Immature natural killer cell (primary cell): ENCODE data around the gene TRIP12. TPM values are rescaled to one million over a fixed set of nuclear protein-coding genes. Genes with fewer than 3 reads are reported as not detected.
"Not testable (repeated sequence)": the region's sequence is repeated elsewhere in the genome, so short reads cannot be mapped to it uniquely, and the experiment has no call there.

Experiments
- DNase-seq, 3 donors: peaks; one replicate each; pipeline ENCODE4 v3.0.0; 2022; ENCODE audit warnings: mixed read lengths in 1 of 3
- H3K27ac Mint-ChIP-seq, 6 donors: one replicate each; pipeline ENCODE4 v1.8.0; 2020; ENCODE audit warnings: mixed read lengths in 6 of 6, mild to moderate bottlenecking in 5 of 6, inconsistent platforms in 4 of 6, moderate library complexity in 3 of 6
- H3K27me3 Mint-ChIP-seq, 3 donors: one replicate each; pipeline ENCODE4 v1.8.0; 2020 to 2021; ENCODE audit warnings: low read depth in 3 of 3, mild to moderate bottlenecking in 3 of 3, mixed read lengths in 3 of 3, moderate library complexity in 3 of 3, inconsistent platforms in 1 of 3
- H3K36me3 Mint-ChIP-seq, 3 donors: one replicate each; pipeline ENCODE4 v1.8.0; 2020; ENCODE audit warnings: mixed read lengths in 3 of 3, inconsistent platforms in 2 of 3, mild to moderate bottlenecking in 2 of 3
- H3K4me1 Mint-ChIP-seq, 2 donors: one replicate each; pipeline ENCODE4 v1.8.0; 2020; ENCODE audit warnings: inconsistent platforms in 2 of 2, mild to moderate bottlenecking in 2 of 2, mixed read lengths in 2 of 2, moderate library complexity in 1 of 2
- H3K4me3 Mint-ChIP-seq, 5 donors: one replicate each; pipeline ENCODE4 v1.8.0; 2020; ENCODE audit warnings: mild to moderate bottlenecking in 5 of 5, mixed read lengths in 5 of 5, inconsistent platforms in 3 of 5, moderate library complexity in 3 of 5
- H3K9me3 Mint-ChIP-seq, 6 donors: one replicate each; pipeline ENCODE4 v1.8.0; 2020; ENCODE audit warnings: mild to moderate bottlenecking in 6 of 6, mixed read lengths in 6 of 6, inconsistent platforms in 4 of 6, moderate library complexity in 3 of 6
- polyA plus RNA-seq, 3 donors: library from polyadenylated mRNA; unstranded; fragments of 300-500 nt; fragmentation: Illumina TruSeq; gene quantifications; one replicate each; pipeline ENCODE4 v1.2.3, GENCODE V29; 2021

TRIP12 gene
- polyA plus RNA-seq, 3 donors from 2014 or later = 13.5 to 69.4 (median 26.0) TPM

GRCh38 chr2:229909090-229909489 lies 12.7 kb downstream of the TRIP12 start:
- peaks cover 0 to 2% (median 0%) of the 10 kb centered on the region in 3 donors for H3K27me3 Mint-ChIP-seq
- no peak for DNase-seq
- H3K36me3 Mint-ChIP-seq = peaks cover 4 to 17% (median 9%) of the 10 kb centered on the region in 3 donors
- H3K27ac Mint-ChIP-seq = peak overlapping the region in 2 of 6 donors; percentile 60 to 72
- H3K4me3 Mint-ChIP-seq = no peak overlapping the region
- no peaks in the 10 kb centered on the region for H3K9me3 Mint-ChIP-seq
- peaks cover 60 to 81% of the 10 kb centered on the region in 2 donors for H3K4me1 Mint-ChIP-seq

- peaks cover 0 to 2% (median 0%) of the 10 kb centered on the region in 3 donors for H3K27me3 Mint-ChIP-seq
- peak overlapping the region; percentile 9 to 67 (median 31) for H3K27ac Mint-ChIP-seq
- H3K4me1 Mint-ChIP-seq = peaks cover 52 to 71% of the 10 kb centered on the region in 2 donors
These were observed 16.2 kb downstream of the TRIP12 start for GRCh38 chr2:229905601-229906000.

GRCh38 chr2:229903037-229903436 lies 18.8 kb downstream of the TRIP12 start:
- peaks cover 56 to 82% of the 10 kb centered on the region in 2 donors for H3K4me1 Mint-ChIP-seq
- DNase-seq = no peak
- H3K9me3 Mint-ChIP-seq = no peaks in the 10 kb centered on the region
- H3K27ac Mint-ChIP-seq = peak overlapping the region in 2 of 6 donors; percentile 22 to 31
- H3K36me3 Mint-ChIP-seq = peaks cover 8 to 14% (median 12%) of the 10 kb centered on the region in 3 donors
- no peaks in the 10 kb centered on the region for H3K27me3 Mint-ChIP-seq
- no peak overlapping the region for H3K4me3 Mint-ChIP-seq

More at GRCh38 chr2:229905601-229906000, 16.2 kb downstream of the TRIP12 start:
- H3K9me3 Mint-ChIP-seq = no peaks in the 10 kb centered on the region
- DNase-seq = no peak
- H3K4me3 Mint-ChIP-seq = peak overlapping the region in 2 of 5 donors; percentile 7 to 9
- peaks cover 11 to 17% (median 14%) of the 10 kb centered on the region in 3 donors for H3K36me3 Mint-ChIP-seq

- H3K4me3 Mint-ChIP-seq = no peak overlapping the region
These were observed 20.0 kb downstream of the TRIP12 start for GRCh38 chr2:229901819-229902218.

GRCh38 chr2:229900514-229900913 lies 21.3 kb downstream of the TRIP12 start:
- H3K36me3 Mint-ChIP-seq, H3K4me3 Mint-ChIP-seq: not testable (repeated sequence)

More at GRCh38 chr2:229901819-229902218, 20.0 kb downstream of the TRIP12 start:
- Mint-ChIP-seq H3K27me3 (no peaks in the 10 kb centered on the region), H3K4me1 (peaks cover 59 to 82% of the 10 kb centered on the region in 2 donors), H3K27ac (no peak overlapping the region), H3K9me3 (no peaks in the 10 kb centered on the region), H3K36me3 (peaks cover 6 to 7% (median 7%) of the 10 kb centered on the region in 3 donors)
- no peak for DNase-seq

GRCh38 chr2:229900012-229900411 lies 21.8 kb downstream of the TRIP12 start:
- no peak overlapping the region for H3K4me3 Mint-ChIP-seq
- DNase-seq = no peak
- H3K27me3 Mint-ChIP-seq = no peaks in the 10 kb centered on the region
- H3K36me3 Mint-ChIP-seq = peaks cover under 1 to 7% (median 6%) of the 10 kb centered on the region in 3 donors
- H3K9me3 Mint-ChIP-seq = no peaks in the 10 kb centered on the region
- H3K4me1 Mint-ChIP-seq = peaks cover 63 to 89% of the 10 kb centered on the region in 2 donors
- peak overlapping the region in 1 of 6 donors; percentile 66 for H3K27ac Mint-ChIP-seq

More at GRCh38 chr2:229900514-229900913, 21.3 kb downstream of the TRIP12 start:
- Mint-ChIP-seq H3K4me1 (peaks cover 64 to 89% of the 10 kb centered on the region in 2 donors), H3K27ac (peak overlapping the region in 1 of 6 donors; percentile 66)
- H3K9me3 Mint-ChIP-seq, DNase-seq, H3K27me3 Mint-ChIP-seq: not testable (repeated sequence)

- Mint-ChIP-seq H3K27ac (peak overlapping the region in 5 of 6 donors; percentile 4 to 66 (median 27)), H3K4me1 (peaks cover 67 to 89% of the 10 kb centered on the region in 2 donors), H3K4me3 (peak overlapping the region in 2 of 5 donors; percentile 0 to 11), H3K36me3 (peaks cover 0 to 7% (median 6%) of the 10 kb centered on the region in 3 donors), H3K9me3 (no peaks in the 10 kb centered on the region), H3K27me3 (no peaks in the 10 kb centered on the region)
- DNase-seq = no peak
These were observed 22.2 kb downstream of the TRIP12 start for GRCh38 chr2:229899604-229900003.

GRCh38 chr2:229896857-229897256 lies 25.0 kb downstream of the TRIP12 start:
- Mint-ChIP-seq H3K27me3 (no peaks in the 10 kb centered on the region), H3K36me3 (no peaks in the 10 kb centered on the region), H3K4me3 (peak overlapping the region in 4 of 5 donors; percentile 2 to 46 (median 16)), H3K27ac (peak overlapping the region; percentile 9 to 70 (median 34)), H3K4me1 (peaks cover 71 to 92% of the 10 kb centered on the region in 2 donors), H3K9me3 (no peaks in the 10 kb centered on the region)
- DNase-seq = no peak

- Mint-ChIP-seq H3K4me1 (peaks cover 53 to 87% of the 10 kb centered on the region in 2 donors), H3K4me3 (no peak overlapping the region), H3K27me3 (no peaks in the 10 kb centered on the region), H3K9me3 (no peaks in the 10 kb centered on the region), H3K27ac (no peak overlapping the region), H3K36me3 (no peaks in the 10 kb centered on the region)
- no peak for DNase-seq
These were observed 32.8 kb downstream of the TRIP12 start for GRCh38 chr2:229889023-229889422.

- no peak overlapping the region for H3K4me3 Mint-ChIP-seq
These were observed 33.8 kb downstream of the TRIP12 start for GRCh38 chr2:229888031-229888430.

GRCh38 chr2:229887441-229887840 lies 34.4 kb downstream of the TRIP12 start:
- H3K36me3 Mint-ChIP-seq = no peaks in the 10 kb centered on the region
- no peak for DNase-seq
- peak overlapping the region in 2 of 6 donors; percentile 30 to 47 for H3K27ac Mint-ChIP-seq
- no peaks in the 10 kb centered on the region for H3K9me3 Mint-ChIP-seq
- H3K4me3 Mint-ChIP-seq = no peak overlapping the region
- H3K4me1 Mint-ChIP-seq = peaks cover 54 to 86% of the 10 kb centered on the region in 2 donors
- H3K27me3 Mint-ChIP-seq = no peaks in the 10 kb centered on the region

More at GRCh38 chr2:229888031-229888430, 33.8 kb downstream of the TRIP12 start:
- no peak for DNase-seq
- Mint-ChIP-seq H3K27me3 (no peaks in the 10 kb centered on the region), H3K27ac (peak overlapping the region in 2 of 6 donors; percentile 6 to 40), H3K36me3 (no peaks in the 10 kb centered on the region), H3K9me3 (no peaks in the 10 kb centered on the region), H3K4me1 (peaks cover 52 to 85% of the 10 kb centered on the region in 2 donors)

- Mint-ChIP-seq H3K4me3 (no peak overlapping the region), H3K4me1 (peaks cover 55 to 83% of the 10 kb centered on the region in 2 donors), H3K9me3 (no peaks in the 10 kb centered on the region), H3K27ac (peak overlapping the region in 4 of 6 donors; percentile 41 to 61 (median 60)), H3K27me3 (no peaks in the 10 kb centered on the region), H3K36me3 (no peaks in the 10 kb centered on the region)
- DNase-seq = no peak
These were observed 36.8 kb downstream of the TRIP12 start for GRCh38 chr2:229884775-229885699.

- no peaks in the 10 kb centered on the region for H3K9me3 Mint-ChIP-seq
- H3K27me3 Mint-ChIP-seq = no peaks in the 10 kb centered on the region
- H3K27ac Mint-ChIP-seq = peak overlapping the region in 4 of 6 donors; percentile 17 to 63 (median 41)
- peaks cover 5 to 9% (median 6%) of the 10 kb centered on the region in 3 donors for H3K36me3 Mint-ChIP-seq
- no peak for DNase-seq
- peaks cover 40 to 64% of the 10 kb centered on the region in 2 donors for H3K4me1 Mint-ChIP-seq
- no peak overlapping the region for H3K4me3 Mint-ChIP-seq
These were observed 39.2 kb downstream of the TRIP12 start for GRCh38 chr2:229882583-229882982.
